Activated T-helper 17 cell treated with anti-CD3 and anti-CD28 coated beads, Interleukin-2, amount 50 U/mL, for 72 hours (primary cell): ENCODE data around the gene SIGMAR1. TPM values are rescaled to one million over a fixed set of nuclear protein-coding genes. Genes with fewer than 3 reads are reported as not detected.

ENCODE experiments used
- ATAC-seq: fragments of 150-1000 bp; cut with Tn5 transposase; replicated peaks from 2 replicates; pipeline ENCODE4 v1.10.0; 2021; ENCODE audit warnings: mild to moderate bottlenecking, moderate library complexity
- H3K27ac Mint-ChIP-seq: one replicate; pipeline ENCODE4 v1.8.0; 2022; ENCODE audit warnings: mixed read lengths
- H3K27me3 Mint-ChIP-seq: one replicate; pipeline ENCODE4 v1.8.0; 2022; ENCODE audit warnings: mixed read lengths
- H3K36me3 Mint-ChIP-seq: one replicate; pipeline ENCODE4 v1.8.0; 2022; ENCODE audit warnings: low read depth, mild to moderate bottlenecking, mixed read lengths
- H3K4me1 Mint-ChIP-seq: one replicate; pipeline ENCODE4 v1.8.0; 2022; ENCODE audit warnings: mixed read lengths
- H3K4me3 Mint-ChIP-seq: one replicate; pipeline ENCODE4 v1.8.0; 2022; ENCODE audit warnings: mild to moderate bottlenecking, mixed read lengths
- H3K9me3 Mint-ChIP-seq: one replicate; pipeline ENCODE4 v1.8.0; 2022; ENCODE audit warnings: mixed read lengths
- total RNA-seq, 2 donors: library from RNA; stranded (reverse); gene quantifications; one replicate each; pipeline ENCODE4 v1.2.3, GENCODE V29; 2022

The SIGMAR1 gene
- total RNA-seq, 2 donors from 2014 or later = 42.6 to 75.3 TPM

- no peak overlapping the region for H3K27ac Mint-ChIP-seq
These were observed 7.0 kb downstream of the SIGMAR1 start for GRCh38 chr9:34630402-34631154.

GRCh38 chr9:34629491-34629808 lies 8.1 kb downstream of the SIGMAR1 start:
- Mint-ChIP-seq H3K27me3 (peaks cover 42% of the 10 kb centered on the region), H3K4me3 (peak overlapping the region; percentile 72), H3K36me3 (peaks cover 6% of the 10 kb centered on the region), H3K4me1 (peaks cover 12% of the 10 kb centered on the region), H3K9me3 (no peaks in the 10 kb centered on the region), H3K27ac (no peak overlapping the region)
- no peak for ATAC-seq

More at GRCh38 chr9:34630402-34631154, 7.0 kb downstream of the SIGMAR1 start:
- Mint-ChIP-seq H3K36me3 (peaks cover 17% of the 10 kb centered on the region), H3K27me3 (peaks cover 39% of the 10 kb centered on the region), H3K4me3 (peak overlapping the region; percentile 72), H3K9me3 (no peaks in the 10 kb centered on the region), H3K4me1 (peaks cover 16% of the 10 kb centered on the region)
- ATAC-seq = no peak

- H3K27me3 Mint-ChIP-seq = peaks cover 45% of the 10 kb centered on the region
- no peaks in the 10 kb centered on the region for H3K9me3 Mint-ChIP-seq
- H3K27ac Mint-ChIP-seq = no peak within 1 kb of the TSS
- ATAC-seq = peak; percentile 88
- H3K36me3 Mint-ChIP-seq = no peaks in the 10 kb centered on the region
- peaks cover 12% of the 10 kb centered on the region for H3K4me1 Mint-ChIP-seq
- H3K4me3 Mint-ChIP-seq = peak within 1 kb of the TSS; percentile 72
These were observed 8.7 kb downstream of the SIGMAR1 start, which contains the start of gene ARID3C for GRCh38 chr9:34628656-34629490. TSS of gene ARID3C (minus strand) at chr9:34629066. CDS start at chr9:34628014, 1,052 bp downstream.

- no peaks in the 10 kb centered on the region for H3K36me3 Mint-ChIP-seq
- peaks cover 12% of the 10 kb centered on the region for H3K4me1 Mint-ChIP-seq
- peaks cover 50% of the 10 kb centered on the region for H3K27me3 Mint-ChIP-seq
- no peak overlapping the region for H3K27ac Mint-ChIP-seq
- no peaks in the 10 kb centered on the region for H3K9me3 Mint-ChIP-seq
- peak overlapping the region; percentile 72 for H3K4me3 Mint-ChIP-seq
- ATAC-seq = no peak
These were observed 9.6 kb downstream of the SIGMAR1 start for GRCh38 chr9:34627716-34628655.

- no peak overlapping the region for H3K27ac Mint-ChIP-seq
- no peaks in the 10 kb centered on the region for H3K36me3 Mint-ChIP-seq
- no peak for ATAC-seq
- peaks cover 8% of the 10 kb centered on the region for H3K4me1 Mint-ChIP-seq
- H3K9me3 Mint-ChIP-seq = no peaks in the 10 kb centered on the region
- no peak overlapping the region for H3K4me3 Mint-ChIP-seq
- H3K27me3 Mint-ChIP-seq = peaks cover 52% of the 10 kb centered on the region
These were observed 12.5 kb downstream of the SIGMAR1 start for GRCh38 chr9:34625186-34625486.

GRCh38 chr9:34624475-34625185 lies 13.0 kb downstream of the SIGMAR1 start:
- Mint-ChIP-seq H3K4me3 (no peak overlapping the region), H3K4me1 (peaks cover 12% of the 10 kb centered on the region), H3K27ac (no peak overlapping the region), H3K9me3 (no peaks in the 10 kb centered on the region), H3K27me3 (peaks cover 50% of the 10 kb centered on the region), H3K36me3 (no peaks in the 10 kb centered on the region)
- ATAC-seq = no peak

- H3K9me3 Mint-ChIP-seq = no peaks in the 10 kb centered on the region
- H3K27ac Mint-ChIP-seq = no peak overlapping the region
- ATAC-seq = no peak
- H3K36me3 Mint-ChIP-seq = no peaks in the 10 kb centered on the region
- H3K4me3 Mint-ChIP-seq = peak overlapping the region; percentile 38
- H3K27me3 Mint-ChIP-seq = peaks cover 45% of the 10 kb centered on the region
- H3K4me1 Mint-ChIP-seq = peaks cover 18% of the 10 kb centered on the region
These were observed 14.0 kb downstream of the SIGMAR1 start for GRCh38 chr9:34623374-34624235.

GRCh38 chr9:34620061-34620994 lies 17.3 kb downstream of the SIGMAR1 start, which contains the start of gene DCTN3:
TSS of gene DCTN3 (minus strand) at chr9:34620495. CDS start at chr9:34620464, 31 bp downstream.
- Mint-ChIP-seq H3K4me1 (peaks cover 12% of the 10 kb centered on the region), H3K36me3 (peaks cover 16% of the 10 kb centered on the region), H3K27ac (peak within 1 kb of the TSS; percentile 94), H3K27me3 (peaks cover 19% of the 10 kb centered on the region), H3K9me3 (no peaks in the 10 kb centered on the region), H3K4me3 (peak within 1 kb of the TSS; percentile 98)
- ATAC-seq = peak; percentile 100

GRCh38 chr9:34615132-34615531 lies 22.5 kb downstream of the SIGMAR1 start:
- Mint-ChIP-seq H3K4me3 (no peak overlapping the region), H3K27me3 (no peaks in the 10 kb centered on the region), H3K4me1 (peaks cover 12% of the 10 kb centered on the region), H3K9me3 (no peaks in the 10 kb centered on the region), H3K27ac (no peak overlapping the region), H3K36me3 (peaks cover 26% of the 10 kb centered on the region)
- ATAC-seq = no peak

- ATAC-seq = peak; percentile 57
- H3K9me3 Mint-ChIP-seq = no peaks in the 10 kb centered on the region
- no peaks in the 10 kb centered on the region for H3K4me1 Mint-ChIP-seq
- no peaks in the 10 kb centered on the region for H3K27me3 Mint-ChIP-seq
- peak overlapping the region; percentile 95 for H3K27ac Mint-ChIP-seq
- peak overlapping the region; percentile 93 for H3K4me3 Mint-ChIP-seq
- H3K36me3 Mint-ChIP-seq = peaks cover 26% of the 10 kb centered on the region
These were observed 24.7 kb downstream of the SIGMAR1 start for GRCh38 chr9:34612788-34613390.

- Mint-ChIP-seq H3K4me1 (no peaks in the 10 kb centered on the region), H3K27ac (peak within 1 kb of the TSS; percentile 95), H3K9me3 (no peaks in the 10 kb centered on the region), H3K27me3 (no peaks in the 10 kb centered on the region), H3K36me3 (peaks cover 26% of the 10 kb centered on the region), H3K4me3 (peak within 1 kb of the TSS; percentile 93)
- ATAC-seq = peak; percentile 98
These were observed 25.5 kb downstream of the SIGMAR1 start, which contains the start of gene RPP25L for GRCh38 chr9:34611811-34612787. TSS of gene RPP25L (minus strand) at chr9:34612097. CDS start at chr9:34611296, 801 bp downstream.
